Measurements from ENCODE around the gene SPHKAP. TPM values are rescaled to one million over a fixed set of nuclear protein-coding genes. Genes with fewer than 3 reads are reported as not detected.

Gene SPHKAP
- total RNA-seq, 3 donors from 2014 or later (not counting 1 experiment from before 2014, with no cell fraction given), result not detected

DNA sequence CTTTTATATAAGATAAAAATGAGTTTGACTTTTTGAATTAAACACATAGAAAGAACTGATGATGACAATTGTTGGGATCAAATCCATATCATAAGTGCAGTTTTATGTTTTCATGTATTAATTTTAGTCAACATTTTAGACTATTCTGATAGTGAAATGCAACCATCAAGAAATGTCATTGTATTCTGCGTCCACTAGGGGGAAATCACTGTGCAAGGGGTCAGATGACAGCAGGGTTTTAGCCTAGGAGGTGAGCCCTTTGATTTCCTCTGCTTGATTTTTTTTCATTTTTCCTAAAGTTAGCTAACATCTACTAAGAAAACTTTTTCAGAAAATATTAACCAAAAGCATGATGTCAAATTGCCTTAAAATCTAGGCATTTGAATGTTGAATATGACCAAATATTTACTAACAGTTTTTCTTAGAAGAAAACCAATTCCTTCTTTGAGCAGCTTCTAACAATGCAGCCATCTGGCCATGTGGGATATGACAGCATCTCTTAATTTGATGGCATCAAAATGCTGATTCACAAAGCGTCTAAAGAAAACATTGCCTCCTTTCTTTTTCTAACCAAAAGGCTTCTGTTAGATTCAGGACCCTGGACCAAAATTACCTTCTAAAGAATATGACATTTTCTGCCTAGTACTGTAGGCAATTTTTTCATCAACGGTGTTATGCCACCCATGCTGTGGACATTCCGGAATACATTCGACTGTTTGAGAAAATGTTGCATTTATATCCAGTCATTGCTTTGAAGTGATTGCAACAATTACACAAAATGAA, 141.5 kb downstream of the SPHKAP start:
- no peak for ATAC-seq
- no peak for DNase-seq
- TF ChIP-seq, protein P1, sequence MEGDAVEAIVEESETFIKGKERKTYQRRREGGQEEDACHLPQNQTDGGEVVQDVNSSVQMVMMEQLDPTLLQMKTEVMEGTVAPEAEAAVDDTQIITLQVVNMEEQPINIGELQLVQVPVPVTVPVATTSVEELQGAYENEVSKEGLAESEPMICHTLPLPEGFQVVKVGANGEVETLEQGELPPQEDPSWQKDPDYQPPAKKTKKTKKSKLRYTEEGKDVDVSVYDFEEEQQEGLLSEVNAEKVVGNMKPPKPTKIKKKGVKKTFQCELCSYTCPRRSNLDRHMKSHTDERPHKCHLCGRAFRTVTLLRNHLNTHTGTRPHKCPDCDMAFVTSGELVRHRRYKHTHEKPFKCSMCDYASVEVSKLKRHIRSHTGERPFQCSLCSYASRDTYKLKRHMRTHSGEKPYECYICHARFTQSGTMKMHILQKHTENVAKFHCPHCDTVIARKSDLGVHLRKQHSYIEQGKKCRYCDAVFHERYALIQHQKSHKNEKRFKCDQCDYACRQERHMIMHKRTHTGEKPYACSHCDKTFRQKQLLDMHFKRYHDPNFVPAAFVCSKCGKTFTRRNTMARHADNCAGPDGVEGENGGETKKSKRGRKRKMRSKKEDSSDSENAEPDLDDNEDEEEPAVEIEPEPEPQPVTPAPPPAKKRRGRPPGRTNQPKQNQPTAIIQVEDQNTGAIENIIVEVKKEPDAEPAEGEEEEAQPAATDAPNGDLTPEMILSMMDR (IDR thresholded peaks at IDR 0.05), result no peak
- H3K27ac ChIP-seq (ENCODE audit: low read length), result no peak overlapping the region
- intact Hi-C loops (cut with micrococcal nuclease), result no loop called here
- Mint-ChIP-seq H3K4me1 (no peaks in the 10 kb centered on the region), H3K4me3 (no peak overlapping the region), H3K9me3 (peaks cover 8 to 12% of the 10 kb centered on the region in 2 donors), H3K27me3 (ENCODE audit: low read depth in 2 of 2) (peaks cover 0 to 2% of the 10 kb centered on the region in 2 donors), H3K27ac (no peak overlapping the region), H3K36me3 (no peaks in the 10 kb centered on the region)
- WGBS (ENCODE audit: insufficient coverage), result 76% methylated on average over 5 of the region's 5 CpGs
- no peaks in the 10 kb centered on the region for H3K4me1 ChIP-seq (ENCODE audit: control insufficient read depth, insufficient read depth, low read length)
- H3K27me3 ChIP-seq (ENCODE audit: control insufficient read depth, insufficient read depth, low read length), result no peaks in the 10 kb centered on the region
- H3K4me3 ChIP-seq (ENCODE audit: low read length), result no peak overlapping the region
- H3K9me3 ChIP-seq (ENCODE audit: control insufficient read depth, insufficient read depth, low read length), result no peaks in the 10 kb centered on the region
- H3K36me3 ChIP-seq (ENCODE audit: control insufficient read depth, insufficient read depth, low read length), result no peaks in the 10 kb centered on the region

DNA sequence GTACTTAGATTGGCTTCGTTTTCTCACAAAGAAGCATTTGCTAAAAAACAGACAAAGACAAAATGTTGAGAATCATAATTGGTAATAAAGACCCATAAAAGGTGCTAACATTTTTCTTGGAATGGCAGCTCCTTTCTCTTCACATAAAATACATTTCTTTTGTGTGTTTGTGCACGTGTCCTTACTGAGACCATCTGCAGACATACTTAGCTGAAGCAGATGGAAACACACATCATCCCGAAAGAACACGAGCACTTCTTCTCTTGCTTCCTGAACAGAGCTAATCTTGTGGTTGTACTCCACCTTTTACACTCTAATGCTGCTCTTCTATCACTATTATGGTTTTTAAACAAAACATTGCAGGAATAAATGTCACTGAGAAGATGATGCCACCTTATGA, 142.5 kb downstream of the SPHKAP start:
- ATAC-seq (no peak), DNase-seq (no peak)
- Mint-ChIP-seq H3K4me1 (no peaks in the 10 kb centered on the region), H3K4me3 (no peak overlapping the region), H3K9me3 (peaks cover 8 to 12% of the 10 kb centered on the region in 2 donors), H3K27me3 (ENCODE audit: low read depth in 2 of 2) (peaks cover 0 to 2% of the 10 kb centered on the region in 2 donors), H3K27ac (no peak overlapping the region), H3K36me3 (no peaks in the 10 kb centered on the region)
- 49% methylated on average over 4 of the region's 4 CpGs for WGBS (ENCODE audit: insufficient coverage)
- intact Hi-C loops (cut with micrococcal nuclease), result no loop called here
- TF ChIP-seq, protein P1 (IDR thresholded peaks at IDR 0.05), result no peak
- no peaks in the 10 kb centered on the region for H3K27me3 ChIP-seq (ENCODE audit: control insufficient read depth, insufficient read depth, low read length)
- no peak overlapping the region for H3K27ac ChIP-seq (ENCODE audit: low read length)
- no peaks in the 10 kb centered on the region for H3K4me1 ChIP-seq (ENCODE audit: control insufficient read depth, insufficient read depth, low read length)
- no peaks in the 10 kb centered on the region for H3K9me3 ChIP-seq (ENCODE audit: control insufficient read depth, insufficient read depth, low read length)
- no peaks in the 10 kb centered on the region for H3K36me3 ChIP-seq (ENCODE audit: control insufficient read depth, insufficient read depth, low read length)
- no peak overlapping the region for H3K4me3 ChIP-seq (ENCODE audit: low read length)

DNA sequence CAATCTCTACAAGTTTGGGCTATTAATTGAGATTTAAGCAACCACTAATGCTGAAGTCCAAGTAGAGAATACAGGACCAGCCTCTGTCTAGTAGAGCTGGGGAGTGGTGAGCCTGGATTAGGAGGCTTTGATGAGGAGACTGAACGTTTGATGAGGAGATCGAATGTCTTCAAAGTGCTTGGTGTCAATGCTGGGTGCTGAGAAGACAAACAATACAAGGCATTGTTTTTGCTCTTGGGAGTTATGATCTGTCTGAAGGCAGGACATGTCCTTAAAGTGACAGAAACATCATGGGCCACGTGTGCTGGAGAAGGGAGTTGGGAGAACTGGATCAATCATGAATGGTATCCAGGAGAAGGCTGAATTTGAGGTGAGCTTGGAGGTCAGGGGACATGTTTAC, 143.6 kb downstream of the SPHKAP start:
- H3K9me3 ChIP-seq (ENCODE audit: control insufficient read depth, insufficient read depth, low read length), result no peaks in the 10 kb centered on the region
- Mint-ChIP-seq H3K9me3 (peaks cover 10 to 15% of the 10 kb centered on the region in 2 donors), H3K27ac (no peak overlapping the region), H3K4me1 (no peaks in the 10 kb centered on the region), H3K4me3 (no peak overlapping the region), H3K27me3 (ENCODE audit: low read depth in 2 of 2) (peaks cover 0 to 2% of the 10 kb centered on the region in 2 donors), H3K36me3 (no peaks in the 10 kb centered on the region)
- no peak for ATAC-seq
- intact Hi-C loops (cut with micrococcal nuclease), result no loop called here
- no peaks in the 10 kb centered on the region for H3K27me3 ChIP-seq (ENCODE audit: control insufficient read depth, insufficient read depth, low read length)
- H3K4me1 ChIP-seq (ENCODE audit: control insufficient read depth, insufficient read depth, low read length), result no peaks in the 10 kb centered on the region
- no peak for DNase-seq
- no peaks in the 10 kb centered on the region for H3K36me3 ChIP-seq (ENCODE audit: control insufficient read depth, insufficient read depth, low read length)
- no peak overlapping the region for H3K27ac ChIP-seq (ENCODE audit: low read length)
- H3K4me3 ChIP-seq (ENCODE audit: low read length), result no peak overlapping the region
- WGBS (ENCODE audit: insufficient coverage), result 56% methylated on average over 3 of the region's 3 CpGs
- TF ChIP-seq, protein P1 (IDR thresholded peaks at IDR 0.05), result no peak

DNA sequence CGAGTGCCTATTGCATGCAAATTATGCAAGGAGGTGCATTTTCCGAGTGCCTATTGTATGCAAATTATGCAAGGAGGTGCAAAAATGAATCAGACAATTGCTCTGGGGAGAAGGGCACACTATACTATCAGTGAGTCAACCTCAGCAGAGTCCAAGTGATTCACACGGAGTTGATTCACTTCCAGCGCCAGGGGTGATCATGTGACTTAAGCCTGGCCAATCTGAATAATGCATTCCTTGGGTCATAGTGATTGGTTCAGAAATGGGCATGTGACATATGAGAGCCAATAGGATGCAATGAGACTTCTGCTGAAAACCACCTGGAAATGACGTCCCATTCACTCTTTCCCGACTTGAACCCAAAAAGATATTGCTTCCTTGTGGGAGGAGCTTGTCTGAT, 157.9 kb downstream of the SPHKAP start:
- ATAC-seq, result no peak
- intact Hi-C loops (cut with micrococcal nuclease), result no loop called here
- H3K27ac ChIP-seq (ENCODE audit: low read length), result no peak overlapping the region
- Mint-ChIP-seq H3K4me1 (no peaks in the 10 kb centered on the region), H3K9me3 (peaks cover 14 to 27% of the 10 kb centered on the region in 2 donors), H3K27me3 (ENCODE audit: low read depth in 2 of 2) (no peaks in the 10 kb centered on the region), H3K4me3 (no peak overlapping the region), H3K27ac (no peak overlapping the region), H3K36me3 (no peaks in the 10 kb centered on the region)
- TF ChIP-seq, protein P1 (IDR thresholded peaks at IDR 0.05), result no peak
- no peak overlapping the region for H3K4me3 ChIP-seq (ENCODE audit: low read length)
- H3K36me3 ChIP-seq (ENCODE audit: control insufficient read depth, insufficient read depth, low read length), result no peaks in the 10 kb centered on the region
- peaks cover 3% of the 10 kb centered on the region for H3K9me3 ChIP-seq (ENCODE audit: control insufficient read depth, insufficient read depth, low read length)
- H3K27me3 ChIP-seq (ENCODE audit: control insufficient read depth, insufficient read depth, low read length), result no peaks in the 10 kb centered on the region
- DNase-seq, result no peak
- no peaks in the 10 kb centered on the region for H3K4me1 ChIP-seq (ENCODE audit: control insufficient read depth, insufficient read depth, low read length)
- WGBS (ENCODE audit: insufficient coverage), result 84% methylated on average over 6 of the region's 6 CpGs
